Fibroblast of skin of abdomen (primary cell): ENCODE measurements around the gene GSTT4. TPM values are rescaled to one million over a fixed set of nuclear protein-coding genes. Genes with fewer than 3 reads are reported as not detected.
A peak's percentile ranks its signal among the peaks of the same experiment; 100 is the strongest.

ENCODE experiments used
- DNase-seq: peaks from one replicate; pipeline ENCODE4 v3.0.0-alpha.2; 2013
- polyA plus RNA-seq, 2 experiments: library from polyadenylated mRNA; unstranded; fragments of 120-200 nt; gene quantifications; one replicate each; pipeline ENCODE4 v1.2.1, GENCODE V29; 2013; ENCODE audit not compliant: insufficient read length in 2 of 2

Gene GSTT4
- not detected for polyA plus RNA-seq (2013, experiment 1 of 2; ENCODE audit: insufficient read length)
- not detected for polyA plus RNA-seq (2013, experiment 2 of 2; ENCODE audit: insufficient read length)

- DNase-seq, result no peak
Measured at GRCh38 chr22:24005201-24005600, at the start of gene GSTT4. Gene GSTT4 (minus strand): TSS chr22:24005453. CDS start chr22:24005356, 97 bp downstream.

- peak; percentile 2 for DNase-seq
Measured at GRCh38 chr22:24054356-24054755, 49.1 kb upstream of the GSTT4 start.

GRCh38 chr22:24053481-24054226 is 48.4 kb upstream of the GSTT4 start:
- DNase-seq, result no peak

GRCh38 chr22:24051568-24051967 is 46.3 kb upstream of the GSTT4 start:
- DNase-seq, result no peak

- DNase-seq, result no peak
Measured at GRCh38 chr22:24051028-24051427, 45.8 kb upstream of the GSTT4 start.

- DNase-seq, result no peak
Measured at GRCh38 chr22:24049978-24050377, 44.7 kb upstream of the GSTT4 start.

GRCh38 chr22:24049211-24049610 is 44.0 kb upstream of the GSTT4 start:
- DNase-seq, result no peak

- DNase-seq, result peak; percentile 27
Measured at GRCh38 chr22:24046024-24046423, 40.8 kb upstream of the GSTT4 start.

- DNase-seq, result no peak
Measured at GRCh38 chr22:24043958-24044357, 38.7 kb upstream of the GSTT4 start.

GRCh38 chr22:24043465-24043864 is 38.2 kb upstream of the GSTT4 start:
- DNase-seq, result peak; percentile 8

- DNase-seq, result no peak
Measured at GRCh38 chr22:24040946-24041345, 35.7 kb upstream of the GSTT4 start.

GRCh38 chr22:24039046-24039445 is 33.8 kb upstream of the GSTT4 start:
- no peak for DNase-seq

- DNase-seq, result no peak
Measured at GRCh38 chr22:24037851-24038765, 32.9 kb upstream of the GSTT4 start.

GRCh38 chr22:24035296-24035695 is 30.0 kb upstream of the GSTT4 start:
- no peak for DNase-seq

GRCh38 chr22:24033731-24034130 is 28.5 kb upstream of the GSTT4 start:
- DNase-seq, result no peak

- DNase-seq, result no peak
Measured at GRCh38 chr22:24030186-24030702, 25.0 kb upstream of the GSTT4 start.

- DNase-seq, result no peak
Measured at GRCh38 chr22:24029304-24029703, 24.1 kb upstream of the GSTT4 start.

- no peak for DNase-seq
Measured at GRCh38 chr22:24028533-24028932, 23.3 kb upstream of the GSTT4 start.

GRCh38 chr22:24027991-24028390 is 22.7 kb upstream of the GSTT4 start:
- no peak for DNase-seq

- no peak for DNase-seq
Measured at GRCh38 chr22:24027389-24027975, 22.2 kb upstream of the GSTT4 start.

- DNase-seq, result no peak
Measured at GRCh38 chr22:24026733-24027132, 21.5 kb upstream of the GSTT4 start.

- no peak for DNase-seq
Measured at GRCh38 chr22:24026056-24026455, 20.8 kb upstream of the GSTT4 start.

GRCh38 chr22:24025475-24025874 is 20.2 kb upstream of the GSTT4 start:
- no peak for DNase-seq
